Fibroblast of mammary gland (primary cell): Measurements from ENCODE around the gene RHBDL1.
A peak's percentile ranks its signal among the peaks of the same experiment; 100 is the strongest.

Source experiments
- DNase-seq: peaks from one replicate; pipeline ENCODE4 v3.0.0-alpha.2; 2010; ENCODE audit warnings: low read depth
- H3K4me3 ChIP-seq: 2 replicates; pipeline ENCODE4 v1.5.1; 2011; ENCODE audit warnings: low read depth, mild to moderate bottlenecking, low read length, moderate library complexity; ENCODE audit not compliant: control insufficient read depth
- TF ChIP-seq, protein P1 (sequence below): conservative IDR thresholded peaks from 2 replicates; pipeline ENCODE4 v1.5.1; 2011; ENCODE audit warnings: low read depth, low read length, inconsistent platforms; ENCODE audit not compliant: control insufficient read depth, insufficient read depth

RHBDL1 gene

DNA sequence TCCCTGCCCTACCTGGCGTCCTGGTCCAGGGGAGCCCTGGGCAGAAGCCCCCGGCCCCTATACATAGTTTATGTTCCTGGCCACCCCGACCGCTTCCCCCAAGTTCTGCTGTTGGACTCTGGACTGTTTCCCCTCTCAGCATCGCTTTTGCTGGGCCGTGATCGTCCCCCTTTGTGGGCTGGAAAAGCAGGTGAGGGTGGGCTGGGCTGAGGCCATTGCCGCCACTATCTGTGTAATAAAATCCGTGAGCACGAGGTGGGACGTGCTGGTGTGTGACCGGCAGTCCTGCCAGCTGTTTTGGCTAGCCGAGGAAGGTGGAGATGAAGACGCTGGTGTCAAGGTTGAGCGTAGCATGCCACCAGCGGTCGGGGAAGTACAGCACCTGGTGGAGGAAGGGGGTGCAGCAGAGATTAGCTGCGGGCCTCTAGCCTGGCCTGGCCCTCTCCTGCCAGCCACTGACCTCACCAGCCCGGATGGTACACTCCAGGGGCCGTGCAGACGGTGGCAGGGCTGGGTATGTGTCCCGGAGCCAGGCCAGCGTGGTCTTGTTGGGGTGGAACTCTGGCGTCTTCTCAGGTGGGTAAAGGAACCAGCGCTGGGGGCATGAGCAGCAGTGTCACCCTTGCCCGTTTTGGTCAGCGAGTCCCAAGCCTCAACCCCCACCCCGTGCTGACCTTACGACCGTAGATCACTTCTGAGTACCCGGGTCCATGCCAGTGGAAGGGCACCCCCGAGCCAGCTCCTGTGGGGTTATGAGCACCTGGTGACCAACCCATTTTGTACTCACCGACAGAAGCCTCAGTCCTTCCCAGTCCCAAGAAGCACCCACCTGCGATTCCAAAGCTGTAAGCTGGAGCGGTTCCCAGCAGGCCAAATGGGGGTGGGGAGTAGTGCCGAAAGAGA lies 7.3 kb downstream of the RHBDL1 start:
- TF ChIP-seq, protein P1, sequence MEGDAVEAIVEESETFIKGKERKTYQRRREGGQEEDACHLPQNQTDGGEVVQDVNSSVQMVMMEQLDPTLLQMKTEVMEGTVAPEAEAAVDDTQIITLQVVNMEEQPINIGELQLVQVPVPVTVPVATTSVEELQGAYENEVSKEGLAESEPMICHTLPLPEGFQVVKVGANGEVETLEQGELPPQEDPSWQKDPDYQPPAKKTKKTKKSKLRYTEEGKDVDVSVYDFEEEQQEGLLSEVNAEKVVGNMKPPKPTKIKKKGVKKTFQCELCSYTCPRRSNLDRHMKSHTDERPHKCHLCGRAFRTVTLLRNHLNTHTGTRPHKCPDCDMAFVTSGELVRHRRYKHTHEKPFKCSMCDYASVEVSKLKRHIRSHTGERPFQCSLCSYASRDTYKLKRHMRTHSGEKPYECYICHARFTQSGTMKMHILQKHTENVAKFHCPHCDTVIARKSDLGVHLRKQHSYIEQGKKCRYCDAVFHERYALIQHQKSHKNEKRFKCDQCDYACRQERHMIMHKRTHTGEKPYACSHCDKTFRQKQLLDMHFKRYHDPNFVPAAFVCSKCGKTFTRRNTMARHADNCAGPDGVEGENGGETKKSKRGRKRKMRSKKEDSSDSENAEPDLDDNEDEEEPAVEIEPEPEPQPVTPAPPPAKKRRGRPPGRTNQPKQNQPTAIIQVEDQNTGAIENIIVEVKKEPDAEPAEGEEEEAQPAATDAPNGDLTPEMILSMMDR: no peak
- DNase-seq: no peak
- H3K4me3 ChIP-seq: peak overlapping the region; percentile 46

DNA sequence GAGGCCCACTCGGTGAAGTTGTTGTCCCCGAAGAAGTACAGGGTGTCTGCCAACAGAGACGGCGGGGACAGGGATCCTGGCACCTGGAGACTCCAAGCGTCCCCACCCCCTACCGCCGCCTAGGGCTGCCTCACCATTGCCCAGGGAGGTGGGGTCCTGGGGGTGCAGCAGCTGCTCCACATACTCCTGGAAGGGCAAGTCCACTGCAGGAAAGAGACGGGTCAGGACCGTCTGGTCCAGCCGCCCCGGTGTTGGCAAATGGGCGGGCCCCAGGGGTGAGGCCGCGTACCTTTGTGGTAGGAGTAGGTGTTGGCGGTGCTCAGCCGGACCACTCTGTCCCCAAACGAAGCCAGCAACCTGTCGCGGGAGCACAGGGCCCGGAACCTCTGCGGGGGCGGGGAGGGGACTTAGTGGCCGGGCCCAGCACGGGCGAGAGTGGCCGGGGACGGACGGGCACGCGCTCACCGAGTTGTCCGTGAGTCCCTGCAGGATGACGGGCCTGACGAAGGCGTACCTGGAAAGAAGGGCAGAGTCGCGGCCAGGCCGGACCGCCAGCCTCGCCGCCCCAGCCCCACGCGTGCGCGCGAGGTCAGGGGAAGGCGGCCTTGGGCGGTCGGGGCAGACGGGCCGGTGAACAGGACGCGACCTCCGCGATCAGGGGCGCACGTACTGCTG lies 8.1 kb downstream of the RHBDL1 start:
- H3K4me3 ChIP-seq: peak overlapping the region; percentile 46
- TF ChIP-seq, protein P1: no peak
- no peak for DNase-seq

DNA sequence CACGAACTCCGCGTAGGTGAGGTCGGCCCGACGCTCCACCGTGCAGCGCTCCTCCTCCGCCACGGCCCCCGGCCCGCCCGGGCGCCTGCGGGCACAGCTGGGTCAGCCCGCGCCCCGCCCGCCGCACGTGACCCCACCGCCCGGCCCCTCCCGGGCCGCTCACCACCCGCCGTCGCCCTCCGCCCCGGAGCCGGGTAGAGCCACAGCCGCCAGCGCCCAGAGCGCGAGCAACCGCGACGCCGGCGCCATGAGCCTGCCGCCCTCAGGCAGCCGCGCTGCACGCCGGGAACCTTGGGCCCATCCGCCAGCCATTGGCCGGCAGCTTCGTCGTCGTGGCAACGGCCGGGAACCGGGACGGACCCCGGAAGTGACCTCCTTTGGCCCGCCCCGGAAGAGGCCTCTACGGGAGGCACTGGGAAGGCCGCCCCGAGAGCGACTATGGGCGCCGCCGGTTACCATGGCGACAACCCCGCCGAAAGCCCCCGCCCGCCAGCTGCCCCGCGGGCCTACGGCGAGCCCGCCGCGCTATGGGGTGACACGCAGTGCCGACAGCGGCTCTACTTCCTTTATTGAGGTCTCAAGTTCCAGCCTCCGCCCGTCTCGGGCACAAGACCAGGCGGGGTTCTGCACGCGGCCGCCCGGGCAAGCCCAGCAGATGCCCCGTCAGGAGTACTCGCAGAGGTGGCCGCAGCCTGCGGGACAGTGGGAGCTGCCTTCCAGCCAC lies 8.8 kb downstream of the RHBDL1 start, which contains the start of gene JMJD8:
TSS of gene JMJD8 (minus strand) at position 264 of the 724 bp plus-strand sequence. CDS start at position 249, 15 bp downstream.
- H3K4me3 ChIP-seq: peak within 1 kb of the TSS; percentile 52
- TF ChIP-seq, protein P1: no peak
- DNase-seq: peak; percentile 91

DNA sequence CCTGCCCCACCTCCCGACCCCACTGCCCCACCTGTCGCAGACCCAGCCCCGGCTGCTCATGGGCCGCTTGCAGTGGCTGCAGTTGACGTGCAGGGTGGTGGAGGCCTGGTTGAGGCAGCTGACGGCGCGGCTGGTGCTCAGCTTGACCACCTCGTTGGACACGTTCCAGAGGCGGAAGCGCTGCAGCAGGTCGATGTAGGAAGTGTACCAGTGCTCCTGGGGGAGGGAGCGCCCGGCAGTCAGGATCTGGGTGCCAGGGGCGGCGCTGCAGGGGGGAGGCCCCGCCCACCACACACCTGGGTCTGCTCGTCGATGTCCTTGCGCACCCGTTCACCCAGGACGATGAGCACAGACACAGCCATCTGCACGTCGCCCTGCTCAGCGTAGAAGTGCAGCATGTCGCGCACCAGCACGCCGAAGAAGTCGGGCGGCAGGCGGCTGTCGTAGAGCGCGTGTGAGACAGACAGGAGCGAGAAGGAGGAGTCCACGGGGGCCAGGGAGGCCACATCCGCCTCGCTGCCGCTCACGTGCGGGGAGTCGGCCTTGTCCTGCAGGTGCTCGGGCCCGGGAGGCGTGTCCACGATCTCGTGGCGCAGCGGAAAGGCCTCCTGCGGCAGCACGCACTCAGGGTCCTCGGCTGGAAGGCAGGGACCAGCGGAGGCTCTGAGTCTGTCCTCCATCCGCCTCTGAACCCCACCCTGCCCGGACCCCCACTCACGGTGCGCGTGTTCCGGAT lies 9.7 kb downstream of the RHBDL1 start:
- TF ChIP-seq, protein P1: no peak
- no peak overlapping the region for H3K4me3 ChIP-seq
- no peak for DNase-seq

DNA sequence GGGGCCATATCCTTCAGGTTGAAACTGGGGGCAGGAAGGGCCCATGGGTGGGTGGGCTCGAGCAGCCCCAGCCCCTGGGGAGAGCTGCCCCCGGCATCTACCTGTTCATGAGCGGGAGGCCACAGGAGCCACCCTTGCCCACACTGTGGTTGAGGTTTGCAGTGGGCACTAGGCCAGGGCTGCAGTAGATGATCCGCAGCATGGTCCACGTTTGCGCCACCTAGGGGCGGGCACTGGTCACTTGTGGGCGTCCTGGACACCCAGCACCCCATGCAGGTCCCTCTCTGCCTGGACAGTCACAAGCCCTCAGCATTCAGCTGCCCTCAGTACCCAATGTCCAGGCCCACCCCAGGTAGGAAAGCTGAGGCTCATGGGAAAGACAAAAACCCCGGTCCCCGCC lies 10.5 kb downstream of the RHBDL1 start:
- TF ChIP-seq, protein P1: peak; percentile 57
- H3K4me3 ChIP-seq: no peak overlapping the region
- peak; percentile 54 for DNase-seq
